Ovary (tissue), 3 donors: ENCODE results near the gene DMRTA2.

Experiments used
- CTCF ChIP-seq, 3 donors: fragments of 450-650 bp in 2 of 3; fragments of 200-600 bp in 1 of 3; IDR thresholded peaks; one replicate each; pipeline versions ENCODE4 v1.5.1 to v1.8.0; 2016 to 2022; ENCODE audit warnings: antibody characterized with exemption in 3 of 3, mild to moderate bottlenecking in 1 of 3
- EP300 ChIP-seq: sonication (generic); formaldehyde crosslinking; IDR thresholded peaks from one replicate; pipeline ENCODE4 v1.6.1; 2017; ENCODE audit warnings: antibody characterized with exemption
- POLR2A ChIP-seq: fragments of 450-650 bp; IDR thresholded peaks from one replicate; pipeline ENCODE4 v1.6.1; 2017; ENCODE audit warnings: antibody characterized with exemption, mild to moderate bottlenecking, moderate library complexity
- donor health status: DM: no; HTN: no; CAD: no.

- no peak for TF ChIP-seq CTCF (IDR thresholded peaks at IDR 0.05)
- TF ChIP-seq EP300: no peak
- TF ChIP-seq POLR2A: no peak
Observed at GRCh38 chr1:50405814-50406213, 17.4 kb downstream of the DMRTA2 start.
